WTC11 (cell line): ENCODE results near the gene FSTL1. TPM values are rescaled to one million over a fixed set of nuclear protein-coding genes. Genes with fewer than 3 reads are reported as not detected.

Source experiments
- ARID4B ChIP-seq: sonication (generic); formaldehyde crosslinking; IDR thresholded peaks from 2 replicates; pipeline ENCODE4 v1.8.0; 2023; ENCODE audit warnings: missing genetic modification reagents, mild to moderate bottlenecking, borderline replicate concordance
- ATF6 ChIP-seq: sonication (generic); formaldehyde crosslinking; IDR thresholded peaks from 2 replicates; pipeline ENCODE4 v1.8.1; 2023; ENCODE audit warnings: mild to moderate bottlenecking, missing genetic modification reagents
- CREM ChIP-seq: sonication (generic); formaldehyde crosslinking; IDR thresholded peaks from 2 replicates; pipeline ENCODE4 v1.8.1; 2022; ENCODE audit warnings: mild to moderate bottlenecking, missing genetic modification reagents, moderate library complexity
- E2F1 ChIP-seq: sonication (generic); formaldehyde crosslinking; IDR thresholded peaks from 2 replicates; pipeline ENCODE4 v1.8.0; 2022; ENCODE audit warnings: mild to moderate bottlenecking, missing genetic modification reagents
- E2F5 ChIP-seq: sonication (generic); formaldehyde crosslinking; IDR thresholded peaks from 2 replicates; pipeline ENCODE4 v1.8.1; 2022; ENCODE audit warnings: mild to moderate bottlenecking, moderate library complexity, missing genetic modification reagents
- FOXK1 ChIP-seq: sonication (generic); formaldehyde crosslinking; IDR thresholded peaks from 2 replicates; pipeline ENCODE4 v1.8.0; 2022; ENCODE audit warnings: mild to moderate bottlenecking, moderate library complexity, missing genetic modification reagents
- FOXP1 ChIP-seq: sonication (generic); formaldehyde crosslinking; IDR thresholded peaks from 2 replicates; pipeline ENCODE4 v1.8.0; 2022; ENCODE audit warnings: missing genetic modification reagents, mild to moderate bottlenecking, moderate library complexity, borderline replicate concordance
- FOXP4 ChIP-seq: sonication (generic); formaldehyde crosslinking; IDR thresholded peaks from 2 replicates; pipeline ENCODE4 v1.8.0; 2022; ENCODE audit warnings: mild to moderate bottlenecking, missing genetic modification reagents
- JAZF1 ChIP-seq: fragments of 250-450 bp; sonication (Bioruptor Pico); IDR thresholded peaks from 2 replicates; pipeline ENCODE4 v1.9.0; 2021; ENCODE audit warnings: moderate library complexity, mild to moderate bottlenecking, inconsistent platforms
- MAX ChIP-seq: sonication (generic); formaldehyde crosslinking; IDR thresholded peaks from 2 replicates; pipeline ENCODE4 v1.8.0; 2022; ENCODE audit warnings: mild to moderate bottlenecking, missing genetic modification reagents
- MYBL2 ChIP-seq: sonication (generic); formaldehyde crosslinking; IDR thresholded peaks from 2 replicates; pipeline ENCODE4 v1.8.1; 2023; ENCODE audit warnings: mild to moderate bottlenecking, moderate library complexity, missing genetic modification reagents
- NFE2L1 ChIP-seq: sonication (generic); formaldehyde crosslinking; IDR thresholded peaks from 2 replicates; pipeline ENCODE4 v1.8.1; 2023; ENCODE audit warnings: missing genetic modification reagents
- OVOL2 ChIP-seq: fragments of 250-450 bp; sonication (Bioruptor Pico); IDR thresholded peaks from 2 replicates; pipeline ENCODE4 v1.9.0; 2021; ENCODE audit warnings: mild to moderate bottlenecking, borderline replicate concordance
- PRDM15 ChIP-seq: sonication (generic); formaldehyde crosslinking; IDR thresholded peaks from 2 replicates; pipeline ENCODE4 v1.8.0; 2022; ENCODE audit warnings: missing genetic modification reagents
- SP1 ChIP-seq: sonication (generic); formaldehyde crosslinking; conservative IDR thresholded peaks from 2 replicates; pipeline ENCODE4 v1.8.1; 2022; ENCODE audit warnings: missing genetic modification reagents
- TCF7 ChIP-seq: sonication (generic); formaldehyde crosslinking; IDR thresholded peaks from 2 replicates; pipeline ENCODE4 v1.8.0; 2022; ENCODE audit warnings: mild to moderate bottlenecking, low read depth, missing genetic modification reagents, moderate library complexity
- TEAD1 ChIP-seq: sonication (generic); formaldehyde crosslinking; IDR thresholded peaks from 2 replicates; pipeline ENCODE4 v1.8.0; 2022; ENCODE audit warnings: mild to moderate bottlenecking, missing genetic modification reagents
- TEAD4 ChIP-seq: sonication (generic); formaldehyde crosslinking; IDR thresholded peaks from 2 replicates; pipeline ENCODE4 v1.8.0; 2022; ENCODE audit warnings: mild to moderate bottlenecking, missing genetic modification reagents
- ZBTB21 ChIP-seq: sonication (generic); formaldehyde crosslinking; IDR thresholded peaks from 2 replicates; pipeline ENCODE4 v1.8.1; 2023; ENCODE audit warnings: mild to moderate bottlenecking, missing genetic modification reagents, borderline replicate concordance
- ZNF121 ChIP-seq: sonication (generic); formaldehyde crosslinking; IDR thresholded peaks from 2 replicates; pipeline ENCODE4 v1.8.0; 2023; ENCODE audit warnings: missing genetic modification reagents
- ZNF219 ChIP-seq: sonication (generic); formaldehyde crosslinking; IDR thresholded peaks from 2 replicates; pipeline ENCODE4 v1.8.0; 2023; ENCODE audit warnings: missing genetic modification reagents, mild to moderate bottlenecking, borderline replicate concordance
- ZSCAN18 ChIP-seq: fragments of 250-450 bp; sonication (Bioruptor Pico); IDR thresholded peaks from 2 replicates; pipeline ENCODE4 v2.1.2; 2022; ENCODE audit warnings: mild to moderate bottlenecking, moderate library complexity
- total RNA-seq: library from RNA; stranded (reverse); gene quantifications from 3 replicates; pipeline ENCODE4 v1.2.3, GENCODE V29; 2021

FSTL1 gene
- total RNA-seq, 1 experiment from 2014 or later, result 271 TPM

GRCh38 chr3:120348991-120349854 is 101.6 kb downstream of the FSTL1 start, which contains the start of gene LRRC58 (continued):
- peak; percentile 11; the same call in 1 of the 2 replicates for TF ChIP-seq PRDM15
- TF ChIP-seq ZNF219 (CRISPR knock-in tag), result 0 out of 2 replicates have a peak, but pooled peaks have one; percentile 65
- TF ChIP-seq TEAD4, result no peak
- no peak for TF ChIP-seq ATF6 (CRISPR knock-in tag)
- TF ChIP-seq ZBTB21 (CRISPR knock-in tag), result peak; percentile 77; the same call in 1 of the 2 replicates
- TF ChIP-seq FOXP4 (CRISPR knock-in tag), result peak; percentile 93
- TF ChIP-seq CREM (CRISPR knock-in tag), result peak; percentile 83
- TF ChIP-seq ZSCAN18 (CRISPR knock-in tag), result no peak
- peak; percentile 95 for TF ChIP-seq FOXP1 (CRISPR knock-in tag)
- TF ChIP-seq TEAD1 (CRISPR knock-in tag), result peak; percentile 30; the same call in 1 of the 2 replicates
- no peak for TF ChIP-seq ZNF121
- TF ChIP-seq ARID4B (CRISPR knock-in tag), result no peak
- TF ChIP-seq MAX, result peak; percentile 83; the same call in 1 of the 2 replicates
- peak; percentile 67 for TF ChIP-seq NFE2L1
- TF ChIP-seq MYBL2 (CRISPR knock-in tag), result peak; percentile 67
- TF ChIP-seq TCF7 (CRISPR knock-in tag), result 0 out of 2 replicates have a peak, but pooled peaks have one; percentile 14
- TF ChIP-seq SP1 (CRISPR knock-in tag), result peak; percentile 79
- peak; percentile 92 for TF ChIP-seq E2F5
- 0 out of 2 replicates have a peak, but pooled peaks have one; percentile 30 for TF ChIP-seq FOXK1 (CRISPR knock-in tag)
- TF ChIP-seq JAZF1 (CRISPR knock-in tag), result no peak
- TF ChIP-seq OVOL2 (CRISPR knock-in tag), result no peak
- TF ChIP-seq E2F1, result peak; percentile 58; the same call in 1 of the 2 replicates
